SKM-1 treated with dmso at 0.1 percent for 144 hours (cell line): ENCODE measurements around the gene C6orf47.

ENCODE experiments used
- DNase-seq: peaks from one replicate; lab custom pipeline; 2025; ENCODE audit not compliant: unreplicated experiment; lab: John Stamatoyannopoulos, UW

The C6orf47 gene

GRCh38 chr6:31687860-31688693, 27.5 kb upstream of the C6orf47 start:
- no peak for DNase-seq

- no peak for DNase-seq
Observed at GRCh38 chr6:31687321-31687720, 26.7 kb upstream of the C6orf47 start.

- DNase-seq = no peak
Observed at GRCh38 chr6:31686483-31686882, 25.9 kb upstream of the C6orf47 start.

- no peak for DNase-seq
Observed at GRCh38 chr6:31683591-31683990, 23.0 kb upstream of the C6orf47 start.

GRCh38 chr6:31681135-31681671, 20.6 kb upstream of the C6orf47 start:
- DNase-seq = no peak

- peak; percentile 75 for DNase-seq
Observed at GRCh38 chr6:31680226-31681134, 19.9 kb upstream of the C6orf47 start, which contains the start of gene LY6G5C. Gene LY6G5C, minus strand, starts transcription at chr6:31681067. Its CDS starts 694 bp downstream, at chr6:31680373.

GRCh38 chr6:31677955-31678354, 17.4 kb upstream of the C6orf47 start:
- no peak for DNase-seq

GRCh38 chr6:31676904-31677303, 16.3 kb upstream of the C6orf47 start:
- no peak for DNase-seq

- no peak for DNase-seq
Observed at GRCh38 chr6:31676322-31676903, 15.8 kb upstream of the C6orf47 start.

- DNase-seq = no peak
Observed at GRCh38 chr6:31669676-31670075, 9.1 kb upstream of the C6orf47 start, which contains the start of gene LY6G5B. Gene LY6G5B, plus strand, starts transcription at chr6:31669976. Its CDS starts 975 bp downstream, at chr6:31670951.

GRCh38 chr6:31666337-31666965, 5.9 kb upstream of the C6orf47 start:
- no peak for DNase-seq

GRCh38 chr6:31665501-31666336, 5.1 kb upstream of the C6orf47 start, which contains the start of gene CSNK2B:
Gene CSNK2B, plus strand, starts transcription at chr6:31666080. Its CDS starts 752 bp downstream, at chr6:31666832.
- peak; percentile 99 for DNase-seq

- peak; percentile 84 for DNase-seq
Observed at GRCh38 chr6:31664790-31665500, 4.4 kb upstream of the C6orf47 start, which contains the start of gene GPANK1. Gene GPANK1, minus strand, starts transcription at chr6:31664997. Its CDS starts 519 bp downstream, at chr6:31664478.

- no peak for DNase-seq
Observed at GRCh38 chr6:31663961-31664789, 3.6 kb upstream of the C6orf47 start.

GRCh38 chr6:31663126-31663960, 2.8 kb upstream of the C6orf47 start:
- no peak for DNase-seq

GRCh38 chr6:31662124-31662723, 1.6 kb upstream of the C6orf47 start:
- no peak for DNase-seq
